ENCODE results near the gene MANEA. TPM values are rescaled to one million over a fixed set of nuclear protein-coding genes. Genes with fewer than 3 reads are reported as not detected.

MANEA gene
- polyA plus RNA-seq, 1 donor (not counting 4 experiments of a cell fraction or from before 2014, with no cell fraction given), result 10.8 TPM

GRCh38 chr6:95548188-95548786 lies 29.0 kb upstream of the MANEA start:
- no peaks in the 10 kb centered on the region for H3K79me2 ChIP-seq (ENCODE audit: control insufficient read depth, insufficient read depth, low read length)

GRCh38 chr6:95551678-95552324 lies 25.5 kb upstream of the MANEA start:
- TF ChIP-seq EZH2 (IDR thresholded peaks at IDR 0.05; ENCODE audit: low read length) (no peak), CTCF (optimal IDR thresholded peaks at IDR 0.05 in 1 of 3, IDR thresholded peaks at IDR 0.05 in 1 of 3, conservative IDR thresholded peaks at IDR 0.05 in 1 of 3; ENCODE audit: extremely low read depth in 1 of 3, insufficient read depth in 2 of 3, low read length in 3 of 3) (no peak)
- H4K20me1 ChIP-seq (ENCODE audit: control insufficient read depth, extremely low read depth, insufficient read depth, low read length), result no peaks in the 10 kb centered on the region
- H3K27me3 ChIP-seq (ENCODE audit: control insufficient read depth, extremely low read depth, insufficient read depth, low read length), result no peaks in the 10 kb centered on the region
- H3K4me1 ChIP-seq (ENCODE audit: control insufficient read depth, extremely low read depth, insufficient read depth, low read length), result no peaks in the 10 kb centered on the region
- DNase-seq (ENCODE audit: low read depth, low spot score) (no peak), FAIRE-seq (no peak)
- no peaks in the 10 kb centered on the region for H3K36me3 ChIP-seq (ENCODE audit: control insufficient read depth in 2 of 2, extremely low read depth in 1 of 2, insufficient read depth in 2 of 2, low read length in 2 of 2)
- H3K9ac ChIP-seq (ENCODE audit: control insufficient read depth, extremely low read depth, insufficient read depth, low read length), result no peak overlapping the region
- H2AFZ ChIP-seq (ENCODE audit: control insufficient read depth, low read length), result no peak overlapping the region
- dilution Hi-C loops (cut with MboI; ENCODE audit: extremely low pct_ligation_motif_present, low sequenced_read_pairs), result no loop called here
- no peaks in the 10 kb centered on the region for H3K9me3 ChIP-seq (ENCODE audit: control insufficient read depth, low read depth, low read length)
- no peaks in the 10 kb centered on the region for H3K9me1 ChIP-seq (ENCODE audit: control insufficient read depth, extremely low read depth, insufficient read depth, low read length)
- no peak overlapping the region for H3K27ac ChIP-seq (ENCODE audit: control insufficient read depth, insufficient read depth, low read length)
- H3K4me3 ChIP-seq (ENCODE audit: control insufficient read depth in 2 of 3, extremely low read depth in 1 of 3, insufficient read depth in 2 of 3, low read depth in 1 of 3, low read length in 3 of 3), result no peak overlapping the region
- no peaks in the 10 kb centered on the region for H3K79me2 ChIP-seq (ENCODE audit: control insufficient read depth, insufficient read depth, low read length)
- no peak overlapping the region for H3K4me2 ChIP-seq (ENCODE audit: control insufficient read depth, extremely low read depth, insufficient read depth, low read depth, low read length)

More at GRCh38 chr6:95548188-95548786, 29.0 kb upstream of the MANEA start:
- TF ChIP-seq CTCF (optimal IDR thresholded peaks at IDR 0.05 in 1 of 3, IDR thresholded peaks at IDR 0.05 in 1 of 3, conservative IDR thresholded peaks at IDR 0.05 in 1 of 3; ENCODE audit: extremely low read depth in 1 of 3, insufficient read depth in 2 of 3, low read length in 3 of 3) (no peak), EZH2 (IDR thresholded peaks at IDR 0.05; ENCODE audit: low read length) (no peak)
- Histone ChIP-seq H3K9me3 (ENCODE audit: control insufficient read depth, low read depth, low read length) (no peaks in the 10 kb centered on the region), H3K9me1 (ENCODE audit: control insufficient read depth, extremely low read depth, insufficient read depth, low read length) (no peaks in the 10 kb centered on the region), H2AFZ (ENCODE audit: control insufficient read depth, low read length) (no peak overlapping the region), H3K4me2 (ENCODE audit: control insufficient read depth, extremely low read depth, insufficient read depth, low read depth, low read length) (no peak overlapping the region), H3K9ac (ENCODE audit: control insufficient read depth, extremely low read depth, insufficient read depth, low read length) (no peak overlapping the region), H3K27me3 (ENCODE audit: control insufficient read depth, extremely low read depth, insufficient read depth, low read length) (no peaks in the 10 kb centered on the region), H3K36me3 (ENCODE audit: control insufficient read depth in 2 of 2, extremely low read depth in 1 of 2, insufficient read depth in 2 of 2, low read length in 2 of 2) (no peaks in the 10 kb centered on the region), H3K4me1 (ENCODE audit: control insufficient read depth, extremely low read depth, insufficient read depth, low read length) (no peaks in the 10 kb centered on the region), H3K4me3 (ENCODE audit: control insufficient read depth in 2 of 3, extremely low read depth in 1 of 3, insufficient read depth in 2 of 3, low read depth in 1 of 3, low read length in 3 of 3) (no peak overlapping the region), H3K27ac (ENCODE audit: control insufficient read depth, insufficient read depth, low read length) (no peak overlapping the region), H4K20me1 (ENCODE audit: control insufficient read depth, extremely low read depth, insufficient read depth, low read length) (no peaks in the 10 kb centered on the region)
- DNase-seq (ENCODE audit: low read depth, low spot score) (no peak), FAIRE-seq (no peak)
- dilution Hi-C loops (cut with MboI; ENCODE audit: extremely low pct_ligation_motif_present, low sequenced_read_pairs), result no loop called here

Data from keratinocyte (primary cell).